Keratinocyte (primary cell): ENCODE data around the gene PRKCH. TPM values are rescaled to one million over a fixed set of nuclear protein-coding genes. Genes with fewer than 3 reads are reported as not detected.

Experiments
- DNase-seq: peaks from one replicate; pipeline ENCODE4 v3.0.0-alpha.2; 2011; ENCODE audit warnings: low read depth, missing footprints, low spot score
- FAIRE-seq: peaks from 2 replicates; lab custom pipeline; 2011; peaks lifted over from hg19 to GRCh38; lab: Jason Lieb, UNC
- H2AFZ ChIP-seq: 2 replicates; pipeline ENCODE4 v1.6.0; 2012; ENCODE audit warnings: low read length, control low read depth, inconsistent platforms; ENCODE audit not compliant: control insufficient read depth
- H3K27ac ChIP-seq: 2 replicates; pipeline ENCODE4 v1.5.1; 2011; ENCODE audit warnings: low read length; ENCODE audit not compliant: control insufficient read depth, insufficient read depth
- H3K27me3 ChIP-seq: 3 replicates; pipeline ENCODE4 v1.6.0; 2011; ENCODE audit warnings: low read length; ENCODE audit not compliant: control insufficient read depth, insufficient read depth; ENCODE audit errors: extremely low read depth
- H3K36me3 ChIP-seq, 2 experiments: 2 replicates in 1 of 2; 3 replicates in 1 of 2; pipeline ENCODE4 v1.5.1; 2011; ENCODE audit warnings: low read length in 2 of 2, mild to moderate bottlenecking in 1 of 2; ENCODE audit not compliant: control insufficient read depth in 2 of 2, insufficient read depth in 2 of 2; ENCODE audit errors: extremely low read depth in 1 of 2
- H3K4me1 ChIP-seq: 3 replicates; pipeline ENCODE4 v1.5.1; 2011; ENCODE audit warnings: low read length; ENCODE audit not compliant: control insufficient read depth, insufficient read depth; ENCODE audit errors: extremely low read depth
- H3K4me2 ChIP-seq: 3 replicates; pipeline ENCODE4 v1.6.0; 2011; ENCODE audit warnings: low read depth, low read length; ENCODE audit not compliant: control insufficient read depth, insufficient read depth; ENCODE audit errors: extremely low read depth
- H3K4me3 ChIP-seq, 3 experiments: fragments of 200-600 bp in 1 of 3; sonication (generic) in 1 of 3; 2 replicates in 2 of 3; 3 replicates in 1 of 3; pipeline ENCODE4 v1.5.1; 2011 to 2016; ENCODE audit warnings: low read length in 3 of 3, mild to moderate bottlenecking in 3 of 3, control low read depth in 2 of 3, inconsistent platforms in 1 of 3, low read depth in 1 of 3, mixed read lengths in 1 of 3, mixed run types in 1 of 3, moderate library complexity in 1 of 3; ENCODE audit not compliant: control insufficient read depth in 2 of 3, insufficient read depth in 2 of 3; ENCODE audit errors: extremely low read depth in 1 of 3
- H3K79me2 ChIP-seq: 2 replicates; pipeline ENCODE4 v1.6.0; 2012; ENCODE audit warnings: low read length; ENCODE audit not compliant: control insufficient read depth, insufficient read depth
- H3K9ac ChIP-seq: 3 replicates; pipeline ENCODE4 v1.6.0; 2011; ENCODE audit warnings: low read length; ENCODE audit not compliant: control insufficient read depth, insufficient read depth; ENCODE audit errors: extremely low read depth
- H3K9me1 ChIP-seq: 3 replicates; pipeline ENCODE4 v1.6.0; 2011; ENCODE audit warnings: low read length; ENCODE audit not compliant: control insufficient read depth, insufficient read depth; ENCODE audit errors: extremely low read depth
- H3K9me3 ChIP-seq: 2 replicates; pipeline ENCODE4 v1.5.1; 2012; ENCODE audit warnings: low read depth, low read length; ENCODE audit not compliant: control insufficient read depth
- H4K20me1 ChIP-seq: 3 replicates; pipeline ENCODE4 v1.6.0; 2011; ENCODE audit warnings: low read length; ENCODE audit not compliant: control insufficient read depth, insufficient read depth; ENCODE audit errors: extremely low read depth
- EZH2 ChIP-seq: IDR thresholded peaks from one replicate; pipeline ENCODE4 v1.6.1; 2012; ENCODE audit warnings: inconsistent platforms, mild to moderate bottlenecking, low read length, moderate library complexity
- dilution Hi-C: fragments of 300-500 bp; cut with MboI; formaldehyde crosslinking; loops from one replicate; pipeline ENCODE4 v1.7.0; 2020; ENCODE audit warnings: low sequenced_read_pairs; ENCODE audit not compliant: extremely low pct_ligation_motif_present
- polyA plus RNA-seq, 5 experiments: library from polyadenylated mRNA; depleted of rRNA in 3 of 5; stranded (reverse) in 3 of 5; stranded (forward) in 1 of 5; unstranded in 1 of 5; fragments of >200 nt; gene quantifications; 1 replicate in 1 of 5; 2 replicates in 3 of 5; 3 replicates in 1 of 5; pipeline versions ENCODE4 v1.2.1 to v1.2.3, GENCODE V29; 2011 to 2012; ENCODE audit warnings: missing spikeins in 2 of 5, low read depth in 1 of 5, low replicate concordance in 1 of 5
- TF ChIP-seq, protein P1 (sequence below), 3 experiments: IDR thresholded peaks in 1 of 3; conservative IDR thresholded peaks in 1 of 3; optimal IDR thresholded peaks in 1 of 3; 2 replicates in 2 of 3; 3 replicates in 1 of 3; pipeline versions ENCODE3 to v1.5.1; 2011; ENCODE audit warnings: low read length in 3 of 3, mild to moderate bottlenecking in 3 of 3, moderate library complexity in 2 of 3, control low read depth in 1 of 3, inconsistent platforms in 1 of 3; ENCODE audit not compliant: insufficient read depth in 2 of 3; ENCODE audit errors: extremely low read depth in 1 of 3

The PRKCH gene
- polyA plus RNA-seq, 1 donor (not counting 4 experiments of a cell fraction or from before 2014, with no cell fraction given) = 13.7 TPM

DNA sequence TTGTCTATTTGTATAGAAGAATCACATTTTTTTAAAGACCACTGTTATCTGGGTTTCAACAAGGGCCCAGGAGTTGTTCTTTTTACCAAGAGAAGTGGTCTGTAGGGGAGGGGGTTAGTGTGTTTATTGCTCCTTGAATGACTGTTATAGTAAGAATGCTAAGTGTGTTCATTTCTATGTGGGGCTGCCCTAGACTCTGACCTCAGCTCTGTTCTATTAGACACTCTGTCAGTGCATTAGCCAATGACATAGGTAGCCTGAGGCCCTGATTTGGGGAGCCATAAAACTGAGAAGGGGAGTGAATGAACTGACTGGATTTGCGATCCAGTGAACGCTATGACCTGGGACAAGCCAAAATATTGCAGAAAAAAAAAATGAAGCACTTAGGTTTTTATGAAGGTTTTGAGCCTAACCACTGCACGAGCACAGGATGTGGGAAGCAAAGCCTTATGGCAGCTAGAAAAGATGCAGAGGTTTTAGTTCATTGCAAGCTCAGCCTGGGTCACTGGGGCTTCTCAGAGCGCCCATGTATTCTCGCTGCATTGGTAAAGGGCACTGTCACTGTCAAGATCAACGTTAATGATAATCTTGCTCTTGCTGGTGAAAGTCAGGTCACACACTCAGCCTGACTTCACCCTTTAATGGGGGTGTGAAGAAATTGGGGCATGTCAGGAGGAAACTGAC lies 63.8 kb downstream of the PRKCH start:
- Histone ChIP-seq H3K79me2 (peaks cover 7% of the 10 kb centered on the region), H3K9ac (no peak overlapping the region), H3K27me3 (no peaks in the 10 kb centered on the region), H3K27ac (no peak overlapping the region), H3K4me3 (no peak overlapping the region), H3K4me2 (no peak overlapping the region), H4K20me1 (no peaks in the 10 kb centered on the region), H2AFZ (no peak overlapping the region), H3K9me1 (no peaks in the 10 kb centered on the region), H3K4me1 (peaks cover 37% of the 10 kb centered on the region), H3K9me3 (no peaks in the 10 kb centered on the region), H3K36me3 (no peaks in the 10 kb centered on the region)
- TF ChIP-seq EZH2 = no peak
- TF ChIP-seq, protein P1, sequence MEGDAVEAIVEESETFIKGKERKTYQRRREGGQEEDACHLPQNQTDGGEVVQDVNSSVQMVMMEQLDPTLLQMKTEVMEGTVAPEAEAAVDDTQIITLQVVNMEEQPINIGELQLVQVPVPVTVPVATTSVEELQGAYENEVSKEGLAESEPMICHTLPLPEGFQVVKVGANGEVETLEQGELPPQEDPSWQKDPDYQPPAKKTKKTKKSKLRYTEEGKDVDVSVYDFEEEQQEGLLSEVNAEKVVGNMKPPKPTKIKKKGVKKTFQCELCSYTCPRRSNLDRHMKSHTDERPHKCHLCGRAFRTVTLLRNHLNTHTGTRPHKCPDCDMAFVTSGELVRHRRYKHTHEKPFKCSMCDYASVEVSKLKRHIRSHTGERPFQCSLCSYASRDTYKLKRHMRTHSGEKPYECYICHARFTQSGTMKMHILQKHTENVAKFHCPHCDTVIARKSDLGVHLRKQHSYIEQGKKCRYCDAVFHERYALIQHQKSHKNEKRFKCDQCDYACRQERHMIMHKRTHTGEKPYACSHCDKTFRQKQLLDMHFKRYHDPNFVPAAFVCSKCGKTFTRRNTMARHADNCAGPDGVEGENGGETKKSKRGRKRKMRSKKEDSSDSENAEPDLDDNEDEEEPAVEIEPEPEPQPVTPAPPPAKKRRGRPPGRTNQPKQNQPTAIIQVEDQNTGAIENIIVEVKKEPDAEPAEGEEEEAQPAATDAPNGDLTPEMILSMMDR (optimal IDR thresholded peaks at IDR 0.05 in 1 of 3, IDR thresholded peaks at IDR 0.05 in 1 of 3, conservative IDR thresholded peaks at IDR 0.05 in 1 of 3; ENCODE audit: extremely low read depth in 1 of 3, insufficient read depth in 2 of 3, low read length in 3 of 3) = no peak
- no peak for FAIRE-seq
- dilution Hi-C loops = no loop called here
- DNase-seq = no peak

DNA sequence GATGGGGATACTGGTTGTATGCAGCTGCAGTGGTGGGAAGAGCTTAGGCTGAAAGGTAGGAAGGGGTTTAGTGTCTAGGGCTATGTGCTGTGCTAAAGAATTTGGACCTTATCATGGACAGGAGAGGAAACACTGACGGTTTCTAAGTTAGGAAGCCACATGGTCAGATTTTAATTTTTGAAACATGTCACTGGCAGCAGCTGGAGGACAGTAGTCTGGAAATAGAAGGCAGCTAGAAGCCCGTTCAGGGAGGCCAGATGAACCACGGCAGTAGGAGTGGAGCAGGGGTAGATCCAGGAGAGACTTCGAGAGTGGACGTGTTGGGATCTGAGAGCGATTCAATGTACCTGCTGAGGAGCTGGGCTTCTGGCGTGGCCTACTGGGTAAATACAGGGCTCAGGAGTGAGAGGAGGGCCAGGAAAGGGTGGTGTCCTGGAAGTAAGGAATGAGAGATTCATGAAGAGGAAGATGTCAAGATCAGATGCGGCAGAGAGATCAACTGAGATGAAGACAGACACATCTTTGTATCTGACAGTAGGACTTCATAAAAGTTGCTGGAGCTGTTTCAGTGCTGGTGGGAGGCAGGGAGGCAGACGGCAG lies 64.9 kb downstream of the PRKCH start:
- H3K27me3 ChIP-seq = no peaks in the 10 kb centered on the region
- H2AFZ ChIP-seq = no peak overlapping the region
- DNase-seq (no peak), FAIRE-seq (no peak)
- H3K27ac ChIP-seq = no peak overlapping the region
- no peak overlapping the region for H3K4me3 ChIP-seq
- H3K79me2 ChIP-seq = peaks cover 7% of the 10 kb centered on the region
- no peak overlapping the region for H3K9ac ChIP-seq
- peaks cover 31% of the 10 kb centered on the region for H3K4me1 ChIP-seq
- H4K20me1 ChIP-seq = no peaks in the 10 kb centered on the region
- dilution Hi-C loops = no loop called here
- no peak overlapping the region for H3K4me2 ChIP-seq
- no peaks in the 10 kb centered on the region for H3K9me3 ChIP-seq
- H3K9me1 ChIP-seq = no peaks in the 10 kb centered on the region
- no peaks in the 10 kb centered on the region for H3K36me3 ChIP-seq
- no peak for TF ChIP-seq EZH2
- TF ChIP-seq, protein P1 (optimal IDR thresholded peaks at IDR 0.05 in 1 of 3, IDR thresholded peaks at IDR 0.05 in 1 of 3, conservative IDR thresholded peaks at IDR 0.05 in 1 of 3; ENCODE audit: extremely low read depth in 1 of 3, insufficient read depth in 2 of 3, low read length in 3 of 3) = no peak
